Tibial nerve (tissue), 4 donors: ENCODE results near the gene BTBD7. TPM values are rescaled to one million over a fixed set of nuclear protein-coding genes. Genes with fewer than 3 reads are reported as not detected.

ENCODE experiments used
- DNase-seq, 2 donors: peaks; one replicate each; pipeline ENCODE4 v3.0.0-alpha.2; 2019; ENCODE audit warnings: low spot score in 2 of 2
- H3K27ac ChIP-seq, 4 donors: fragments of 200-600 bp; sonication (generic) in 3 of 4; one replicate each; pipeline ENCODE4 v1.5.1; 2017 to 2019; ENCODE audit warnings: mild to moderate bottlenecking in 1 of 4
- H3K27me3 ChIP-seq, 2 donors: fragments of 200-600 bp; sonication (generic) in 1 of 2; one replicate each; pipeline versions ENCODE4 v1.5.1 to v1.6.0; 2017 to 2019
- H3K36me3 ChIP-seq, 3 donors: fragments of 200-600 bp; sonication (generic); one replicate each; pipeline ENCODE4 v1.5.1; 2018 to 2019
- H3K4me1 ChIP-seq, 4 donors: fragments of 200-600 bp; sonication (generic) in 3 of 4; one replicate each; pipeline ENCODE4 v1.5.1; 2017 to 2019
- H3K4me3 ChIP-seq, 4 donors: fragments of 200-600 bp; sonication (generic) in 3 of 4; one replicate each; pipeline ENCODE4 v1.5.1; 2017 to 2019; ENCODE audit warnings: mild to moderate bottlenecking in 1 of 4, moderate library complexity in 1 of 4
- H3K9me3 ChIP-seq, 4 donors: fragments of 200-600 bp; sonication (generic) in 3 of 4; one replicate each; pipeline ENCODE4 v1.5.1; 2017 to 2019
- CTCF ChIP-seq, 5 experiments: fragments of 200-600 bp in 3 of 5; fragments of 450-650 bp in 2 of 5; sonication (generic) in 3 of 5; IDR thresholded peaks; one replicate each; pipeline ENCODE4 v1.5.1; 2016 to 2019; ENCODE audit warnings: antibody characterized with exemption in 5 of 5, mild to moderate bottlenecking in 3 of 5, moderate library complexity in 2 of 5
- EP300 ChIP-seq, 2 donors: sonication (generic); formaldehyde crosslinking; IDR thresholded peaks; one replicate each; pipeline ENCODE4 v1.6.1; 2017; ENCODE audit warnings: antibody characterized with exemption in 2 of 2, mild to moderate bottlenecking in 1 of 2
- POLR2A ChIP-seq, 2 donors: fragments of 450-650 bp; IDR thresholded peaks; one replicate each; pipeline ENCODE4 v1.6.1; 2017; ENCODE audit warnings: antibody characterized with exemption in 2 of 2, mild to moderate bottlenecking in 2 of 2, moderate library complexity in 2 of 2
- WGBS, 2 donors: methylation state at CpG; one replicate each; pipeline ENCODE4 v1.1.5; 2018; 5-methylcytosine and 5-hydroxymethylcytosine counted together
- total RNA-seq, 4 donors: library from RNA; depleted of rRNA; stranded (reverse); fragments of >200 nt; gene quantifications; one replicate each; pipeline ENCODE4 v1.1.0, GENCODE V29; 2016

BTBD7 gene
- total RNA-seq, 4 donors from 2014 or later, result 20.1 to 27.8 (median 23.2) TPM

- peaks cover 0 to 26% (median 0%) of the 10 kb centered on the region in 3 donors for H3K36me3 ChIP-seq
- 80 to 85% methylated on average over 6 of the region's 6 CpGs for WGBS, 2 donors
- no peak overlapping the region for H3K27ac ChIP-seq
- no peaks in the 10 kb centered on the region for H3K27me3 ChIP-seq
- no peaks in the 10 kb centered on the region for H3K9me3 ChIP-seq
- H3K4me1 ChIP-seq, result peaks cover 0 to 24% (median 0%) of the 10 kb centered on the region in 4 donors
- DNase-seq, result no peak
- TF ChIP-seq POLR2A (IDR thresholded peaks at IDR 0.05) (no peak), EP300 (IDR thresholded peaks at IDR 0.05) (no peak), CTCF (IDR thresholded peaks at IDR 0.05) (no peak)
- H3K4me3 ChIP-seq, result no peak overlapping the region
Measured at GRCh38 chr14:93266127-93266526, 66.7 kb downstream of the BTBD7 start.

- Histone ChIP-seq H3K4me3 (no peak overlapping the region), H3K4me1 (peaks cover 0 to 11% (median 0%) of the 10 kb centered on the region in 4 donors), H3K9me3 (no peaks in the 10 kb centered on the region), H3K27ac (no peak overlapping the region), H3K27me3 (no peaks in the 10 kb centered on the region), H3K36me3 (peaks cover 0 to 33% (median 0%) of the 10 kb centered on the region in 3 donors)
- WGBS, 2 donors, result 100% methylated on average over 1 of the region's 1 CpG
- no peak for DNase-seq
- no peak for TF ChIP-seq EP300 (IDR thresholded peaks at IDR 0.05)
- no peak for TF ChIP-seq CTCF (IDR thresholded peaks at IDR 0.05)
- no peak for TF ChIP-seq POLR2A (IDR thresholded peaks at IDR 0.05)
Measured at GRCh38 chr14:93263416-93263815, 69.4 kb downstream of the BTBD7 start.

DNA sequence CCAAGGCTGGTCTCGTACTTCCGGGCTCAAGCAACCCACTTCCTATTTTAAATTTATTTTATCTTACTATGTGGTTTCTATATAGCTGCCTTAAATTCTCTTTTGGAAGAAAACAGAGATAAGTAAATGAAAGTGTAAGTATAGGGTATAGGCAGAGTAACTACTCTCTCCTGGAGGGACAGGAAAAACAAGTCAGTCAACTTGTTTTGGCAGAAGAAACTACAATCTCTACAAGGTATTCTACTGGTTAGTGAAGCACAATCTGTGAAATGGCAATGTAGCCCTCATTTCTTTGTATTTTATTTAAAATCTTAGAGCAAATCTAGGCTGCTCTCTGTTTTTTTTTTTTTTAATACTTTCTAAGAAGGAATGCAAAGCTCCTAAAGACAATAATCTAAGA, 70.4 kb downstream of the BTBD7 start:
- WGBS, 2 donors, result 91 to 95% methylated on average over 2 of the region's 2 CpGs
- H3K4me3 ChIP-seq, result no peak overlapping the region
- no peaks in the 10 kb centered on the region for H3K27me3 ChIP-seq
- peaks cover 0 to 34% (median 0%) of the 10 kb centered on the region in 3 donors for H3K36me3 ChIP-seq
- no peak overlapping the region for H3K27ac ChIP-seq
- DNase-seq, result no peak
- H3K4me1 ChIP-seq, result peaks cover 0 to 8% (median 0%) of the 10 kb centered on the region in 4 donors
- no peak for TF ChIP-seq POLR2A (IDR thresholded peaks at IDR 0.05)
- no peak for TF ChIP-seq CTCF (IDR thresholded peaks at IDR 0.05)
- no peak for TF ChIP-seq EP300 (IDR thresholded peaks at IDR 0.05)
- H3K9me3 ChIP-seq, result no peaks in the 10 kb centered on the region

- H3K27me3 ChIP-seq, result no peaks in the 10 kb centered on the region
- peaks cover 0 to 5% (median 0%) of the 10 kb centered on the region in 4 donors for H3K4me1 ChIP-seq
- no peak for DNase-seq
- 92 to 95% methylated on average over 7 of the region's 7 CpGs for WGBS, 2 donors
- peaks cover 0 to 93% (median 4%) of the 10 kb centered on the region in 3 donors for H3K36me3 ChIP-seq
- no peak for TF ChIP-seq EP300 (IDR thresholded peaks at IDR 0.05)
- TF ChIP-seq CTCF (IDR thresholded peaks at IDR 0.05), result no peak
- TF ChIP-seq POLR2A (IDR thresholded peaks at IDR 0.05), result no peak
- peaks cover 0 to 5% (median 0%) of the 10 kb centered on the region in 4 donors for H3K9me3 ChIP-seq
- no peak overlapping the region for H3K4me3 ChIP-seq
- H3K27ac ChIP-seq, result no peak overlapping the region
Measured at GRCh38 chr14:93249128-93249831, 83.6 kb downstream of the BTBD7 start.

- TF ChIP-seq CTCF (IDR thresholded peaks at IDR 0.05), result no peak
- no peak for TF ChIP-seq POLR2A (IDR thresholded peaks at IDR 0.05)
- TF ChIP-seq EP300 (IDR thresholded peaks at IDR 0.05), result no peak
- DNase-seq, result no peak
- Histone ChIP-seq H3K9me3 (no peaks in the 10 kb centered on the region), H3K4me3 (no peak overlapping the region), H3K27me3 (no peaks in the 10 kb centered on the region), H3K36me3 (peaks cover 4 to 94% (median 6%) of the 10 kb centered on the region in 3 donors), H3K4me1 (peaks cover 0 to 5% (median 0%) of the 10 kb centered on the region in 4 donors), H3K27ac (no peak overlapping the region)
Measured at GRCh38 chr14:93246534-93246933, 86.3 kb downstream of the BTBD7 start.
